Left kidney (tissue), 2 donors: ENCODE results near the gene CCDC154. TPM values are rescaled to one million over a fixed set of nuclear protein-coding genes. Genes with fewer than 3 reads are reported as not detected.

Source experiments
- DNase-seq: peaks from one replicate; pipeline ENCODE4 v3.0.0-alpha.2; 2013
- polyA plus RNA-seq: library from polyadenylated mRNA; unstranded; fragments of 120-200 nt; gene quantifications from one replicate; pipeline ENCODE4 v1.2.1, GENCODE V29; 2013; ENCODE audit not compliant: insufficient read length

Gene CCDC154
- polyA plus RNA-seq, 1 donor: 2.6 TPM

GRCh38 chr16:1438229-1439057 is 5.9 kb downstream of the CCDC154 start:
- DNase-seq: no peak

GRCh38 chr16:1437606-1438005 is 6.8 kb downstream of the CCDC154 start:
- DNase-seq: no peak

GRCh38 chr16:1436731-1437355 is 7.5 kb downstream of the CCDC154 start:
- no peak for DNase-seq

GRCh38 chr16:1435921-1436697 is 8.2 kb downstream of the CCDC154 start:
- no peak for DNase-seq

GRCh38 chr16:1434644-1435592 is 9.4 kb downstream of the CCDC154 start:
- no peak for DNase-seq

- no peak for DNase-seq
Observed at GRCh38 chr16:1433756-1434155, 10.6 kb downstream of the CCDC154 start.

- no peak for DNase-seq
Observed at GRCh38 chr16:1433263-1433560, 11.1 kb downstream of the CCDC154 start.

- DNase-seq: no peak
Observed at GRCh38 chr16:1432388-1433262, 11.7 kb downstream of the CCDC154 start.

GRCh38 chr16:1431497-1432270 is 12.7 kb downstream of the CCDC154 start:
- DNase-seq: no peak

GRCh38 chr16:1430759-1431496 is 13.4 kb downstream of the CCDC154 start, which contains the start of gene PERCC1:
PERCC1 (plus strand) TSS chr16:1431078; CDS start chr16:1432594, 1,516 bp downstream.
- no peak for DNase-seq

GRCh38 chr16:1430214-1430758 is 14.1 kb downstream of the CCDC154 start:
- DNase-seq: no peak

GRCh38 chr16:1429631-1430030 is 14.7 kb downstream of the CCDC154 start:
- DNase-seq: no peak

- DNase-seq: no peak
Observed at GRCh38 chr16:1429012-1429411, 15.3 kb downstream of the CCDC154 start.

GRCh38 chr16:1428511-1428910 is 15.8 kb downstream of the CCDC154 start:
- no peak for DNase-seq

GRCh38 chr16:1427473-1428461 is 16.6 kb downstream of the CCDC154 start:
- DNase-seq: no peak

GRCh38 chr16:1426734-1427471 is 17.5 kb downstream of the CCDC154 start:
- no peak for DNase-seq
